ENCODE measurements around the gene TMEM238L. TPM values are rescaled to one million over a fixed set of nuclear protein-coding genes. Genes with fewer than 3 reads are reported as not detected.

Gene TMEM238L
- total RNA-seq, 2 experiments from 2014 or later, result not detected

DNA sequence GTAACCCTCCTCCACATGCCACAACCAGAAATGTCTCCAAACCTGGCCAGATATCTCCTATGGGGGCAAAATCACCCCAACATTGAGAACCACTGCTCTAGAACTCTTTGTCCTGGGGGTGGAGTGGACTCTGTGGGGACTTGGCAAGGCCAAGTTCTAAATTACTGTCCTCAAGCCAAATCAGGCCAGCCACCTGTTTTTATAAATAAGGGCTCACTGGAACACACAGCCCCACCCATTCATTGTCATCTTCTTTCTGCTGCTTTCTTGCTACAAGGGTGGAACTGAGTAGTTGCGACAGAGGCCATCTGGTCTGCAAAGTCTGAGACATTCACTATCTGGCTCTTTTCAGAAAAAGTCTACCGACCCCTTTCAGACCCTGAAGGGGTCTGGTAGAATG lies 47.3 kb downstream of the TMEM238L start:
- H3K4me3 Mint-ChIP-seq, result no peak overlapping the region
- no peaks in the 10 kb centered on the region for H3K4me1 Mint-ChIP-seq
- ATAC-seq (ENCODE audit: low read depth) (no peak), DNase-seq (no peak)
- H3K9me3 Mint-ChIP-seq, result no peaks in the 10 kb centered on the region
- peaks cover 2% of the 10 kb centered on the region for H3K27me3 Mint-ChIP-seq
- H3K36me3 Mint-ChIP-seq, result no peaks in the 10 kb centered on the region
- POLR2A ChIA-PET, result no interaction called here
- H3K27ac Mint-ChIP-seq, result no peak overlapping the region

DNA sequence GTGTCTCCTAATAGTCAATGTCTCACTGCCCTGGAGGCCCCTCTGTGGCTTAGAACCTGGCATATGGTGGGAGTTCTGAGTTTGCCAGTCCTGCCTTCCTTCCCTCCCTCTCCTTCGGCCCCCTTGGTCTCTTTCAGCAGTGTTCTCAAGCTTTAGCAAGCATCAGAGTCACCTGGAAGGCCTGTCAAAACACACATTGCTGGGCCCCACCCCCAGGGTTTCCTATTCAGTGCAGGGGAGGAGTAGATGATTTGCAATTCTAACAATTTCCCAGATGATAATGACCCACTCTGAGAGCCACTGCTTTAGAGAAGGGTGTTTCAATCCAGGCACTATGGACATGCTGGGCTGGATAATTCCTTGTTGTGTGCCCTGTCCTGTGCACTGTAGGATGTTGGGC lies 47.7 kb downstream of the TMEM238L start:
- Mint-ChIP-seq H3K36me3 (no peaks in the 10 kb centered on the region), H3K27me3 (peaks cover 2% of the 10 kb centered on the region), H3K4me3 (no peak overlapping the region), H3K9me3 (no peaks in the 10 kb centered on the region), H3K27ac (no peak overlapping the region), H3K4me1 (no peaks in the 10 kb centered on the region)
- POLR2A ChIA-PET, result no interaction called here
- ATAC-seq (ENCODE audit: low read depth) (no peak), DNase-seq (no peak)

GRCh38 chr17:10755592-10756127 lies 48.2 kb downstream of the TMEM238L start:
- Mint-ChIP-seq H3K4me3 (no peak overlapping the region), H3K4me1 (no peaks in the 10 kb centered on the region), H3K9me3 (no peaks in the 10 kb centered on the region), H3K27ac (no peak overlapping the region), H3K36me3 (no peaks in the 10 kb centered on the region), H3K27me3 (peaks cover 2% of the 10 kb centered on the region)
- POLR2A ChIA-PET, result no interaction called here
- ATAC-seq (ENCODE audit: low read depth) (no peak), DNase-seq (no peak)

GRCh38 chr17:10754861-10755591 lies 48.9 kb downstream of the TMEM238L start:
- ATAC-seq (ENCODE audit: low read depth) (no peak), DNase-seq (no peak)
- Mint-ChIP-seq H3K27ac (no peak overlapping the region), H3K4me1 (no peaks in the 10 kb centered on the region), H3K4me3 (no peak overlapping the region), H3K27me3 (peaks cover 2% of the 10 kb centered on the region), H3K9me3 (no peaks in the 10 kb centered on the region), H3K36me3 (no peaks in the 10 kb centered on the region)
- POLR2A ChIA-PET, result no interaction called here

DNA sequence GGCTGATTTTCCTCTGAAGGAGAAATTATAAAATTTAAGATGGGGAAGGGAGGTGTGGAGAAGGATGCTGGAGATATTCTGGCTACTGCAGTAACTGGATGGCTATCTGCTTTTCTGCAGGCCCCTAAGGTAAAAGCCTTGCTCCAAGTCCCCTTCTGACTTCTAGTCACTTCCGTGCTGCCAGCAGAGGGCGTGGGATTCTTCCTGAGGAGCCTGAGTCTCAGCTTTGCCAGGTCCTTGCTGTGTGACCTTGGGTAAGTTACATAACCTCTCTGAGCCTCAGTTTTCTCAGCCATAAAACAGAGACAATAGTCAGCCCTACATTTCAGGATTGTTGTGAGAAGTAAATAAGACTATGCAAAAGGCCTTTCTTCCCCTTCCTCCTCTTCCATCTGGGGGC lies 49.8 kb downstream of the TMEM238L start:
- Mint-ChIP-seq H3K27ac (no peak overlapping the region), H3K9me3 (no peaks in the 10 kb centered on the region), H3K36me3 (no peaks in the 10 kb centered on the region), H3K4me1 (no peaks in the 10 kb centered on the region), H3K4me3 (no peak overlapping the region), H3K27me3 (peaks cover 5% of the 10 kb centered on the region)
- DNase-seq (no peak), ATAC-seq (ENCODE audit: low read depth) (no peak)
- POLR2A ChIA-PET, result no interaction called here

DNA sequence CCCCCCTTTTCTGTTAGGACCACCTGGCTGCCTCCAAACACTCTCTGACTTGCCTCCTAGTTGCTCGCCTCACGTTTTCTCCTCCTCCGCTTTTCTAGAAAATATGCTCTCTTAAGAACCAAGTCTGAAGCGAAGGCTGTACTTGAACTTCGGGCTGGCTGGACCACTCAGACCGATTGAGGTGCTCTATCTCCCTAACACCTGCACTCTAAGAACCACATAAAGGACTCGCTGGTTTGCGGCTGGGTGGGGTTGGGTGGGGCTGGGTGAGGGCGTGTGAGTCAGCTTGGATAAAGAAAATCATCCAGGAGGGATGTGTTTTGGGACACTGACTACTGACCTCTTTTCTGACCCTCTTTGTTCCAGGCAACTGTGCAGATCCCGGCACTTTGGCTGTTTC lies 51.2 kb downstream of the TMEM238L start:
- Mint-ChIP-seq H3K27me3 (peaks cover 5% of the 10 kb centered on the region), H3K27ac (no peak overlapping the region), H3K9me3 (no peaks in the 10 kb centered on the region), H3K4me3 (no peak overlapping the region), H3K36me3 (no peaks in the 10 kb centered on the region), H3K4me1 (no peaks in the 10 kb centered on the region)
- POLR2A ChIA-PET, result no interaction called here
- ATAC-seq (ENCODE audit: low read depth) (no peak), DNase-seq (no peak)

- H3K4me3 Mint-ChIP-seq, result no peak overlapping the region
- DNase-seq, result no peak
- H3K27ac Mint-ChIP-seq, result no peak overlapping the region
- no peak for ATAC-seq (ENCODE audit: low read depth)
- H3K27me3 Mint-ChIP-seq, result peaks cover 5% of the 10 kb centered on the region
- no peaks in the 10 kb centered on the region for H3K36me3 Mint-ChIP-seq
- POLR2A ChIA-PET, result no interaction called here
- H3K4me1 Mint-ChIP-seq, result no peaks in the 10 kb centered on the region
- H3K9me3 Mint-ChIP-seq, result no peaks in the 10 kb centered on the region
Measured at GRCh38 chr17:10751563-10751962, 52.3 kb downstream of the TMEM238L start.

- Mint-ChIP-seq H3K27ac (no peak overlapping the region), H3K4me1 (no peaks in the 10 kb centered on the region), H3K27me3 (peaks cover 3% of the 10 kb centered on the region), H3K4me3 (no peak overlapping the region), H3K36me3 (no peaks in the 10 kb centered on the region), H3K9me3 (no peaks in the 10 kb centered on the region)
- no peak for ATAC-seq (ENCODE audit: low read depth)
- POLR2A ChIA-PET, result no interaction called here
- no peak for DNase-seq
Measured at GRCh38 chr17:10750210-10750609, 53.7 kb downstream of the TMEM238L start.

GRCh38 chr17:10748531-10749181 lies 55.2 kb downstream of the TMEM238L start:
- H3K36me3 Mint-ChIP-seq, result no peaks in the 10 kb centered on the region
- H3K27me3 Mint-ChIP-seq, result peaks cover 3% of the 10 kb centered on the region
- POLR2A ChIA-PET, result no interaction called here
- no peak overlapping the region for H3K4me3 Mint-ChIP-seq
- H3K9me3 Mint-ChIP-seq, result no peaks in the 10 kb centered on the region
- peaks cover 7% of the 10 kb centered on the region for H3K4me1 Mint-ChIP-seq
- DNase-seq (no peak), ATAC-seq (ENCODE audit: low read depth) (no peak)
- H3K27ac Mint-ChIP-seq, result no peak overlapping the region

- Mint-ChIP-seq H3K4me3 (no peak overlapping the region), H3K27me3 (peaks cover 3% of the 10 kb centered on the region), H3K4me1 (peaks cover 7% of the 10 kb centered on the region), H3K36me3 (no peaks in the 10 kb centered on the region), H3K27ac (no peak overlapping the region), H3K9me3 (no peaks in the 10 kb centered on the region)
- no peak for ATAC-seq (ENCODE audit: low read depth)
- POLR2A ChIA-PET, result no interaction called here
- no peak for DNase-seq
Measured at GRCh38 chr17:10745231-10745630, 58.7 kb downstream of the TMEM238L start.

Other genes with a start within 250 kb of the TMEM238L start
- 1 to 10 TPM; 3.6 to 6.0 TPM for gene MYH3, start 146.8 kb downstream of the TMEM238L start, total RNA-seq
- 10 to 100 TPM; 25.3 to 26.2 TPM for gene SCO1, start 106.6 kb downstream of the TMEM238L start, total RNA-seq
- 10 to 100 TPM; 19.3 to 23.9 TPM for gene ADPRM, start 106.5 kb downstream of the TMEM238L start, total RNA-seq
- 1 to 10 TPM in 1 of 2 experiments, under 1 TPM in 1; 0.86 to 1.7 TPM for gene TMEM220, start 74.1 kb downstream of the TMEM238L start, total RNA-seq
- gene PIRT, start 34.0 kb upstream of the TMEM238L start, total RNA-seq, result not detected